Transverse colon (tissue), 3 donors: ENCODE results near the gene RAC2.

Experiments used
- CTCF ChIP-seq, 5 experiments: fragments of 200-600 bp in 3 of 5; fragments of 450-650 bp in 2 of 5; sonication (generic) in 3 of 5; IDR thresholded peaks; 1 replicate in 2 of 5; 2 replicates in 3 of 5; pipeline ENCODE4 v1.5.1; 2016 to 2017; ENCODE audit warnings: antibody characterized with exemption in 5 of 5, inconsistent platforms in 3 of 5, mild to moderate bottlenecking in 2 of 5, moderate library complexity in 1 of 5
- EP300 ChIP-seq: sonication (generic); formaldehyde crosslinking; IDR thresholded peaks from one replicate; pipeline ENCODE4 v1.6.1; 2017; ENCODE audit warnings: antibody characterized with exemption, low read depth
- POLR2A ChIP-seq: fragments of 450-650 bp; IDR thresholded peaks from one replicate; pipeline ENCODE4 v1.6.1; 2016; ENCODE audit warnings: antibody characterized with exemption, mild to moderate bottlenecking, moderate library complexity

- no peak for TF ChIP-seq CTCF (IDR thresholded peaks at IDR 0.05)
- TF ChIP-seq POLR2A = no peak
- TF ChIP-seq EP300 = no peak
Measured at GRCh38 chr22:37225481-37225880, 18.6 kb downstream of the RAC2 start.
